K562 (cell line): ENCODE results near the gene CLIC1. TPM values are rescaled to one million over a fixed set of nuclear protein-coding genes. Genes with fewer than 3 reads are reported as not detected.

Experiments used
- ATAC-seq: fragments of 200-7000 bp; cut with Tn5 transposase; 3 replicates; pipeline ENCODE4 v1.9.1; 2020; ENCODE audit warnings: moderate library complexity
- BruUV-seq: library from RNA; stranded (reverse); fragments of 400-500 nt; replicated peaks from 2 replicates; lab custom pipeline; 2021; lab: Mats Ljungman, UMichigan
- CTCF ChIA-PET: fragments of 300-600 bp; formaldehyde crosslinking; extraction: SDS; loops from one replicate; lab custom pipeline; 2021; ENCODE audit warnings: low intra/inter-chr PET ratio; lab: Yijun Ruan, JAX
- POLR2A ChIA-PET: fragments of 300-600, 350-650 bp; sonication (Branson Sonifier 250); formaldehyde crosslinking; extraction: SDS; loops from one replicate; lab custom pipeline; 2021; ENCODE audit warnings: antibody characterized with exemption, inconsistent platforms; lab: Yijun Ruan, JAX
- DNase-seq, 4 experiments: peaks; one replicate each; pipeline versions ENCODE4 v3.0.0 to v3.0.0-alpha.2; 2011 to 2018; ENCODE audit warnings: low spot score in 3 of 4, mixed read lengths in 3 of 4; ENCODE audit errors: extremely low read depth in 1 of 4
- FAIRE-seq: peaks from 2 replicates; lab custom pipeline; 2011; peaks lifted over from hg19 to GRCh38; lab: Jason Lieb, UNC
- H2AFZ ChIP-seq: 2 replicates; pipeline ENCODE4 v1.6.0; 2011; ENCODE audit warnings: low read depth, low read length, control low read depth, inconsistent platforms
- H3K27ac ChIP-seq: fragments of 200-600 bp; 3 replicates; pipeline ENCODE4 v1.8.0; 2011; ENCODE audit warnings: low read depth, mild to moderate bottlenecking, control low read depth, inconsistent platforms, low read length, moderate library complexity, mixed read lengths; ENCODE audit errors: extremely low read depth
- H3K27me3 ChIP-seq, 2 experiments: fragments of 300-600 bp in 1 of 2; 2 replicates in 1 of 2; 3 replicates in 1 of 2; pipeline versions ENCODE4 v1.6.0 to v1.8.0; 2011; ENCODE audit warnings: inconsistent platforms in 2 of 2, low read length in 2 of 2, mild to moderate bottlenecking in 1 of 2, mixed read lengths in 1 of 2, moderate library complexity in 1 of 2; ENCODE audit not compliant: control insufficient read depth in 2 of 2, insufficient read depth in 2 of 2
- H3K36me3 ChIP-seq: fragments of 300-600 bp; 3 replicates; pipeline ENCODE4 v1.8.0; 2011; ENCODE audit warnings: mild to moderate bottlenecking, low read length, inconsistent platforms; ENCODE audit not compliant: control insufficient read depth, insufficient read depth
- H3K4me1 ChIP-seq, 2 experiments: fragments of 200-600 bp in 1 of 2; replicated peaks in 1 of 2; 2 replicates in 1 of 2; 3 replicates in 1 of 2; pipeline versions ENCODE4 v1.5.1 to v1.8.0; 2011; ENCODE audit warnings: inconsistent platforms in 2 of 2, low read length in 2 of 2, mild to moderate bottlenecking in 1 of 2, mixed read lengths in 1 of 2, moderate library complexity in 1 of 2; ENCODE audit not compliant: control insufficient read depth in 2 of 2, insufficient read depth in 2 of 2
- H3K4me2 ChIP-seq: 2 replicates; pipeline ENCODE4 v1.6.1; 2011; ENCODE audit warnings: low read length, control low read depth, inconsistent platforms, mixed read lengths; ENCODE audit not compliant: insufficient read depth
- H3K4me3 ChIP-seq: fragments of 200-600 bp; sonication (generic), shearing (Covaris generic); 2 replicates; pipeline ENCODE4 v1.5.1; 2016; ENCODE audit warnings: control low read depth, inconsistent platforms
- H3K79me2 ChIP-seq: fragments of 200-600 bp; 3 replicates; pipeline ENCODE4 v1.8.0; 2011; ENCODE audit warnings: low read length, inconsistent platforms; ENCODE audit not compliant: control insufficient read depth, insufficient read depth
- H3K9ac ChIP-seq, 2 experiments: 2 replicates each; pipeline versions ENCODE4 v1.6.0 to v1.6.1; 2011; ENCODE audit warnings: low read depth in 2 of 2, low read length in 2 of 2, control low read depth in 1 of 2, inconsistent platforms in 1 of 2, mild to moderate bottlenecking in 1 of 2, mixed read lengths in 1 of 2; ENCODE audit not compliant: insufficient read depth in 1 of 2
- H3K9me1 ChIP-seq: one replicate; pipeline ENCODE4 v1.6.0; 2011; ENCODE audit warnings: inconsistent platforms, mild to moderate bottlenecking, low read length, moderate library complexity; ENCODE audit not compliant: control insufficient read depth, insufficient read depth
- H3K9me3 ChIP-seq: replicated peaks from 2 replicates; pipeline ENCODE4 v1.5.1; 2011; ENCODE audit warnings: low read depth, low read length, inconsistent platforms; ENCODE audit not compliant: control insufficient read depth, insufficient read depth
- H4K20me1 ChIP-seq: replicated peaks from 2 replicates; pipeline ENCODE4 v1.6.1; 2011; ENCODE audit warnings: low read length, inconsistent platforms, mixed read lengths; ENCODE audit not compliant: control insufficient read depth, insufficient read depth
- GABPB1 ChIP-seq: sonication (generic); formaldehyde crosslinking; IDR thresholded peaks from 2 replicates; pipeline ENCODE4 v1.8.0; 2022; ENCODE audit warnings: mild to moderate bottlenecking, missing genetic modification reagents
- TAF9B ChIP-seq: fragments of 450-650 bp; IDR thresholded peaks from 2 replicates; pipeline ENCODE4 v1.6.1; 2018; ENCODE audit warnings: mild to moderate bottlenecking; ENCODE audit not compliant: partially characterized antibody
- TBL1XR1 ChIP-seq, 2 experiments: IDR thresholded peaks; 2 replicates each; pipeline ENCODE4 v1.6.1; 2012; ENCODE audit warnings: improper control_type of control experiment in 2 of 2, low read length in 2 of 2, mild to moderate bottlenecking in 1 of 2
- ZNF124 ChIP-seq: sonication (generic); formaldehyde crosslinking; IDR thresholded peaks from 2 replicates; pipeline ENCODE4 v1.8.1; 2022; ENCODE audit warnings: missing genetic modification reagents
- WGBS: fragments of 100-300 bp; shearing (Covaris generic); methylation state at CpG from one replicate; pipeline ENCODE4 v1.1.6; 2016; ENCODE audit warnings: low coverage, mixed read lengths; ENCODE audit not compliant: insufficient coverage; ENCODE audit errors: missing lambda C conversion rate; 5-methylcytosine and 5-hydroxymethylcytosine counted together
- in situ Hi-C: fragments of 300-500 bp; cut with MboI; formaldehyde crosslinking; loops from 4 replicates; pipeline ENCODE4 v1.15.0; 2018; ENCODE audit warnings: inconsistent platforms, mixed read lengths
- intact Hi-C: fragments of 100-400 bp; cut with micrococcal nuclease; formaldehyde crosslinking; loops from 2 replicates; pipeline ENCODE4 v1.14.2; 2022
- polyA plus RNA-seq, 8 experiments: library from polyadenylated mRNA; depleted of rRNA in 4 of 8; stranded (reverse) in 5 of 8; unstranded in 3 of 8; fragments of >200 nt; fragmentation: Nextera tagmentation in 2 of 8; fragmentation: Illumina TruSeq in 1 of 8; extraction: Ambion mirVana in 2 of 8; extraction: Trizol in 1 of 8; gene quantifications; 2 replicates each; pipeline versions ENCODE4 v1.2.1 to v1.2.3, GENCODE V29; 2011 to 2014; ENCODE audit warnings: inconsistent platforms in 1 of 8, missing spikeins in 1 of 8
- total RNA-seq, 7 experiments: library from RNA; depleted of rRNA in 6 of 7; stranded (reverse); fragments of >200 nt in 6 of 7; fragmentation: Illumina TruSeq in 2 of 7; extraction: Trizol in 2 of 7; gene quantifications; 2 replicates each; pipeline versions ENCODE4 v1.2.1 to v1.2.3, GENCODE V29; 2011 to 2021; ENCODE audit warnings: low replicate concordance in 1 of 7
- TF ChIP-seq, protein P1 (sequence below): fragments of 450-650 bp; IDR thresholded peaks from 2 replicates; pipeline ENCODE4 v1.6.1; 2016; ENCODE audit warnings: borderline replicate concordance
- TF ChIP-seq, protein P2 (sequence below), 3 experiments: fragments of 200-800 bp in 1 of 3; fragments of 250-450 bp in 1 of 3; fragments of 450-650 bp in 1 of 3; sonication (Bioruptor Pico) in 1 of 3; sonication (Bioruptor generic) in 1 of 3; formaldehyde crosslinking in 1 of 3; IDR thresholded peaks; 2 replicates each; pipeline versions ENCODE4 v1.6.1 to v1.8.0; 2016 to 2022; ENCODE audit warnings: mild to moderate bottlenecking in 2 of 3, missing genetic modification characterization in 2 of 3, missing compliant biosample characterization in 1 of 3, moderate library complexity in 1 of 3

CLIC1 gene
- total and polyA plus RNA-seq, 9 of the 15 experiments (the other 6 are each of a cell fraction or from before 2014, with no cell fraction given) = 1,267 to 2,419 (median 1,808) TPM

DNA sequence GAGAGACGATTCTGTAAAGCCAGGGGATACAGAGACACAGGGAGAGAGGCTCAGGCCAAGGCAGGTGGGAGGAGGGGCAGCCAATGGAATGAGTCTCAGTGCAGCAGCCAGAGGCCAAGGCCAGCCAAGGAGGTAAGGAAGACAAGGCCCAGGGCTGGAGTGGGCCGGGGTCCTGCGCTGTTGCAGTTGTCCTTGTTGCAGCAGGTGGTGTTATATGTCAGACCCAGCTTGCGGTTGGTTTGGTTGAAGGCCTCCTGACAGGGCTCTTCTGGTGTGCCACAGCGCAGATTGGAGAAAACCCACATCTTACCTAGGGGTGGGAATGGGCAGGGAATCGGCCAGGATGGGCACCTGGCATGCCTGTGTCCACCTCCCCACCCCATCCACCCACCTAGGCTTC is 17.3 kb downstream of the CLIC1 start:
- ChIA-PET POLR2A (interaction anchor here (0.5 to 15.0 kb wide), 6 partner anchors 7 to 97 kb away, joined by 3 to 223 read pairs (median 3); partner anchors contain the start of genes ABHD16A, CLIC1, HSPA1A and LY6G6D), CTCF (no interaction called here)
- Histone ChIP-seq H3K27me3 (no peaks in the 10 kb centered on the region), H3K9ac (peak overlapping the region in 1 of 2 experiments; percentile 69; a peak in 2 of 4 replicates), H3K4me1 (peaks cover 21 to 23% of the 10 kb centered on the region in 2 experiments; a peak in 4 of 5 replicates), H3K4me3 (no peak overlapping the region), H3K27ac (no peak overlapping the region), H3K79me2 (no peaks in the 10 kb centered on the region), H2AFZ (no peak overlapping the region), H3K9me3 (no peaks in the 10 kb centered on the region), H3K36me3 (no peaks in the 10 kb centered on the region), H3K9me1 (no peaks in the 10 kb centered on the region), H4K20me1 (no peaks in the 10 kb centered on the region), H3K4me2 (no peak overlapping the region)
- no peak for ATAC-seq
- DNase-seq = no peak
- BruUV-seq = no TSS peak
- in situ Hi-C loops = no loop called here
- TF ChIP-seq GABPB1 (CRISPR knock-in tag) (0 out of 2 replicates have a peak, but pooled peaks have one; percentile 33), TAF9B (no peak)
- no peak for FAIRE-seq
- 52% methylated on average over 6 of the region's 6 CpGs for WGBS
- intact Hi-C loops = no loop called here

DNA sequence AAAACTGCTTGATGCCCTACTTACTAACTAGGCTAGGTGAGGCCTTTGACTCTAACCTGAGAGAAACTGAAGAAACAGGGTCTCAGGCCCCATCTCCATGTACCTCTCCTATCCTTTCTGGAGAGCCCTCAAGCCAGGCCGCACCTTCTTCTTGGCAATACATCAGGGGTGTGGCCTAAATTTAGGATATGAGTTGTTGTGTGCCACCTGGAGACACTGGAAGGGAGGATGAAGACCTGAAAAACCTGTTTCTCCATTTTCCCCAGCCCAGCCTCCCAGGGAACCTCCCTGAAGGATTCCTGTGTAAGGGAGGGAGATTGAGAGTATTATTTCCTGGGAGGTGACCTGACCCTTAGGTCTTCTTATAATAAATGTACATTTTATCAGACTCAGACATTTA is 18.1 kb downstream of the CLIC1 start:
- POLR2A ChIA-PET = interaction anchor here (0.8 to 15.0 kb wide), 4 partner anchors 6 to 18 kb away, joined by 3 to 223 read pairs (median 11); partner anchors contain the start of genes ABHD16A, CLIC1, LY6G6D and LY6G6F
- WGBS = 39% methylated on average over 1 of the region's 1 CpG

More for the DNA sequence above, 18.1 kb downstream of the CLIC1 start:
- Histone ChIP-seq H3K27me3 (no peaks in the 10 kb centered on the region), H3K9me3 (no peaks in the 10 kb centered on the region), H3K4me2 (no peak overlapping the region), H2AFZ (no peak overlapping the region), H3K4me1 (peaks cover 22 to 24% of the 10 kb centered on the region in 2 experiments), H3K36me3 (no peaks in the 10 kb centered on the region), H4K20me1 (no peaks in the 10 kb centered on the region), H3K79me2 (no peaks in the 10 kb centered on the region), H3K4me3 (no peak overlapping the region), H3K9ac (no peak overlapping the region), H3K9me1 (no peaks in the 10 kb centered on the region), H3K27ac (no peak overlapping the region)
- no TSS peak for BruUV-seq
- ATAC-seq (no peak), DNase-seq (no peak), FAIRE-seq (no peak)
- intact Hi-C loops (no loop called here), in situ Hi-C loops (no loop called here)
- TF ChIP-seq, protein P1, sequence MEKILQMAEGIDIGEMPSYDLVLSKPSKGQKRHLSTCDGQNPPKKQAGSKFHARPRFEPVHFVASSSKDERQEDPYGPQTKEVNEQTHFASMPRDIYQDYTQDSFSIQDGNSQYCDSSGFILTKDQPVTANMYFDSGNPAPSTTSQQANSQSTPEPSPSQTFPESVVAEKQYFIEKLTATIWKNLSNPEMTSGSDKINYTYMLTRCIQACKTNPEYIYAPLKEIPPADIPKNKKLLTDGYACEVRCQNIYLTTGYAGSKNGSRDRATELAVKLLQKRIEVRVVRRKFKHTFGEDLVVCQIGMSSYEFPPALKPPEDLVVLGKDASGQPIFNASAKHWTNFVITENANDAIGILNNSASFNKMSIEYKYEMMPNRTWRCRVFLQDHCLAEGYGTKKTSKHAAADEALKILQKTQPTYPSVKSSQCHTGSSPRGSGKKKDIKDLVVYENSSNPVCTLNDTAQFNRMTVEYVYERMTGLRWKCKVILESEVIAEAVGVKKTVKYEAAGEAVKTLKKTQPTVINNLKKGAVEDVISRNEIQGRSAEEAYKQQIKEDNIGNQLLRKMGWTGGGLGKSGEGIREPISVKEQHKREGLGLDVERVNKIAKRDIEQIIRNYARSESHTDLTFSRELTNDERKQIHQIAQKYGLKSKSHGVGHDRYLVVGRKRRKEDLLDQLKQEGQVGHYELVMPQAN = no peak
- TF ChIP-seq TBL1XR1 (IDR thresholded peaks at IDR 0.05; ENCODE audit: low read length in 2 of 2) = 0 out of 4 replicates have a peak, but pooled peaks of 1 of the 2 experiments have one; percentile 10
- TF ChIP-seq ZNF124 (CRISPR knock-in tag) = no peak
- TF ChIP-seq, protein P2, sequence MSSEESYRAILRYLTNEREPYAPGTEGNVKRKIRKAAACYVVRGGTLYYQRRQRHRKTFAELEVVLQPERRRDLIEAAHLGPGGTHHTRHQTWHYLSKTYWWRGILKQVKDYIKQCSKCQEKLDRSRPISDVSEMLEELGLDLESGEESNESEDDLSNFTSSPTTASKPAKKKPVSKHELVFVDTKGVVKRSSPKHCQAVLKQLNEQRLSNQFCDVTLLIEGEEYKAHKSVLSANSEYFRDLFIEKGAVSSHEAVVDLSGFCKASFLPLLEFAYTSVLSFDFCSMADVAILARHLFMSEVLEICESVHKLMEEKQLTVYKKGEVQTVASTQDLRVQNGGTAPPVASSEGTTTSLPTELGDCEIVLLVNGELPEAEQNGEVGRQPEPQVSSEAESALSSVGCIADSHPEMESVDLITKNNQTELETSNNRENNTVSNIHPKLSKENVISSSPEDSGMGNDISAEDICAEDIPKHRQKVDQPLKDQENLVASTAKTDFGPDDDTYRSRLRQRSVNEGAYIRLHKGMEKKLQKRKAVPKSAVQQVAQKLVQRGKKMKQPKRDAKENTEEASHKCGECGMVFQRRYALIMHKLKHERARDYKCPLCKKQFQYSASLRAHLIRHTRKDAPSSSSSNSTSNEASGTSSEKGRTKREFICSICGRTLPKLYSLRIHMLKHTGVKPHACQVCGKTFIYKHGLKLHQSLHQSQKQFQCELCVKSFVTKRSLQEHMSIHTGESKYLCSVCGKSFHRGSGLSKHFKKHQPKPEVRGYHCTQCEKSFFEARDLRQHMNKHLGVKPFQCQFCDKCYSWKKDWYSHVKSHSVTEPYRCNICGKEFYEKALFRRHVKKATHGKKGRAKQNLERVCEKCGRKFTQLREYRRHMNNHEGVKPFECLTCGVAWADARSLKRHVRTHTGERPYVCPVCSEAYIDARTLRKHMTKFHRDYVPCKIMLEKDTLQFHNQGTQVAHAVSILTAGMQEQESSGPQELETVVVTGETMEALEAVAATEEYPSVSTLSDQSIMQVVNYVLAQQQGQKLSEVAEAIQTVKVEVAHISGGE (CRISPR knock-in tag; IDR thresholded peaks at IDR 0.05) = no peak
- CTCF ChIA-PET = interaction anchor here (0.6 kb wide), 1 partner anchor 38 kb away, joined by 3 read pairs; the partner anchor contains the start of gene LY6G5C
